MCF 10A (cell line): Measurements from ENCODE around the gene OPCML. TPM values are rescaled to one million over a fixed set of nuclear protein-coding genes. Genes with fewer than 3 reads are reported as not detected.

Experiments
- BruUV-seq: library from RNA; stranded (reverse); fragments of 400-500 nt; replicated peaks from 2 replicates; lab custom pipeline; 2021; lab: Mats Ljungman, UMichigan
- CTCF ChIA-PET: fragments of 300-600 bp; sonication (Branson Sonifier 250); formaldehyde crosslinking; extraction: SDS; loops from one replicate; lab custom pipeline; 2021; ENCODE audit warnings: antibody characterized with exemption, inconsistent platforms; lab: Yijun Ruan, JAX
- POLR2A ChIA-PET: fragments of 300-600, 350-650 bp; sonication (Branson Sonifier 250); formaldehyde crosslinking; extraction: SDS; loops from one replicate; lab custom pipeline; 2020; ENCODE audit warnings: antibody characterized with exemption, inconsistent platforms; lab: Yijun Ruan, JAX
- DNase-seq: peaks from one replicate; pipeline ENCODE4 v3.0.0-alpha.2; 2018; ENCODE audit not compliant: unreplicated experiment
- H3K27ac Mint-ChIP-seq: one replicate; pipeline ENCODE4 v1.8.0; 2022; ENCODE audit warnings: mild to moderate bottlenecking, low read depth, mixed read lengths; ENCODE audit not compliant: unreplicated experiment
- H3K27me3 Mint-ChIP-seq: one replicate; pipeline ENCODE4 v1.8.0; 2022; ENCODE audit warnings: mixed read lengths; ENCODE audit not compliant: insufficient read depth, unreplicated experiment
- H3K36me3 Mint-ChIP-seq: one replicate; pipeline ENCODE4 v1.8.0; 2022; ENCODE audit warnings: mild to moderate bottlenecking, moderate library complexity, mixed read lengths; ENCODE audit not compliant: insufficient read depth, unreplicated experiment
- H3K4me1 Mint-ChIP-seq: one replicate; pipeline ENCODE4 v1.8.0; 2022; ENCODE audit warnings: mixed read lengths; ENCODE audit not compliant: insufficient read depth, unreplicated experiment
- H3K4me3 Mint-ChIP-seq: one replicate; pipeline ENCODE4 v1.8.0; 2022; ENCODE audit warnings: mild to moderate bottlenecking, moderate library complexity, mixed read lengths; ENCODE audit not compliant: unreplicated experiment
- H3K9me3 Mint-ChIP-seq: one replicate; pipeline ENCODE4 v1.8.0; 2022; ENCODE audit warnings: mixed read lengths; ENCODE audit not compliant: unreplicated experiment
- CTCF ChIP-seq: fragments of 200-600 bp; IDR thresholded peaks from one replicate; pipeline ENCODE4 v1.8.0; 2022; ENCODE audit warnings: antibody characterized with exemption, mild to moderate bottlenecking; ENCODE audit not compliant: unreplicated experiment
- intact Hi-C: fragments of 100-400 bp; cut with micrococcal nuclease; formaldehyde crosslinking; loops from 2 replicates; pipeline ENCODE4 v1.14.1; 2022
- total RNA-seq: library from RNA; stranded (reverse); gene quantifications from 2 replicates; pipeline ENCODE4 v1.2.3, GENCODE V29; 2022

The OPCML gene
- total RNA-seq, 1 experiment from 2014 or later = not detected

DNA sequence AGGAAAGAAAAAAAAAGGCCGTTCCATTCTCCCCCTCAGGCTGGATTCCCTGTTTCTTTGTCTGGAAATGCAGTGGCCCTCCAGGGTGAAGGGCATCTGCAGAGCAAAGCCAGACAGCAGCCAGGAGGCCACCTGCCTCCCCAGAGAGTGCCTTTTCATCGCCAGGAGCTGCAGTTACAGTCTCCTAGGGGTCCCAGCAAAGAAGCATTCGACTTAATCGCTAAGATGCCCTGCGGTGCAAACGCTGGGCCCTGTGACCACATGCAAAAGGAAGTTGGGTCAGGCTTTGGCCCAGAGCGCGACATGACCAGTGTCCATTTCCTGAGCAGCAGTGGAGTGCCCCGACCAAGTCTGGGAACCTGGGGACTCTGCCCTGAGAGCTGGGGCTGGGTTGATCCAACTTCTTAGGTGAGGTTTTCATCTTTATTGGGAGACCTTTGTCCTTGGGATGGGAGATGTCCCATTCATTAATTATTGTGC, 304.6 kb downstream of the OPCML start:
- H3K9me3 Mint-ChIP-seq = peaks cover 19% of the 10 kb centered on the region
- no peaks in the 10 kb centered on the region for H3K4me1 Mint-ChIP-seq
- BruUV-seq = no TSS peak
- intact Hi-C loops = no loop called here
- no peaks in the 10 kb centered on the region for H3K36me3 Mint-ChIP-seq
- POLR2A ChIA-PET = no interaction called here
- no peak for TF ChIP-seq CTCF
- H3K27me3 Mint-ChIP-seq = no peaks in the 10 kb centered on the region
- DNase-seq = no peak
- no peak overlapping the region for H3K27ac Mint-ChIP-seq
- H3K4me3 Mint-ChIP-seq = no peak overlapping the region
- CTCF ChIA-PET = interaction anchor here (0.7 kb wide), 1 partner anchor 1495 kb away, joined by 3 read pairs; no protein-coding TSS in a partner anchor

GRCh38 chr11:133224271-133224670, 308.0 kb downstream of the OPCML start:
- Mint-ChIP-seq H3K4me1 (no peaks in the 10 kb centered on the region), H3K9me3 (peaks cover 29% of the 10 kb centered on the region), H3K27me3 (no peaks in the 10 kb centered on the region), H3K36me3 (no peaks in the 10 kb centered on the region), H3K27ac (no peak overlapping the region), H3K4me3 (no peak overlapping the region)
- ChIA-PET CTCF (no interaction called here), POLR2A (no interaction called here)
- intact Hi-C loops = no loop called here
- no TSS peak for BruUV-seq
- TF ChIP-seq CTCF = no peak
- no peak for DNase-seq

GRCh38 chr11:133222425-133223330, 309.6 kb downstream of the OPCML start:
- Mint-ChIP-seq H3K36me3 (no peaks in the 10 kb centered on the region), H3K9me3 (peaks cover 29% of the 10 kb centered on the region), H3K27ac (no peak overlapping the region), H3K4me3 (no peak overlapping the region), H3K4me1 (no peaks in the 10 kb centered on the region), H3K27me3 (no peaks in the 10 kb centered on the region)
- ChIA-PET CTCF (interaction anchor here (0.6 kb wide), 1 partner anchor 9 kb away, joined by 4 read pairs; no protein-coding TSS in a partner anchor), POLR2A (no interaction called here)
- DNase-seq = no peak
- intact Hi-C loops = no loop called here
- no peak for TF ChIP-seq CTCF
- no TSS peak for BruUV-seq

DNA sequence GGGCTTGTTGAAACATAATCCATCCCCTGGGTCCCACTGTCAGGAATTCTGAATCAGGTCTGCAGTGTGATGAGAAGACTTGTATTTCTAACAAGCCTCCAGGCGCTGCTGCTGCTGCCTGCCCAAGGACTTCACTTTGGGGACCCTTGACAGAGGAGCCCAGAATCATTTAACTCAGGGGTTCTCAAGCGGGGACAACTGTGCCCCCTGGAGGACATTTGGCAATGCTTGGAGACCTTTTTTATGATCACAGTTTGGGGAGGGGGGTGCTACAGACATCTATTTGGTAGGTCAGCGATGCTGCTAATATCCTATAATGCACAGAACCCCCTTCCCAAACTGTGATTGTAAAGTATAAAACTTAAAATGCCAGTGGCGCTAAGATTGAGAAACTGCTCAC, 312.8 kb downstream of the OPCML start:
- Mint-ChIP-seq H3K27me3 (no peaks in the 10 kb centered on the region), H3K9me3 (peaks cover 24% of the 10 kb centered on the region), H3K4me3 (no peak overlapping the region), H3K27ac (no peak overlapping the region), H3K4me1 (no peaks in the 10 kb centered on the region), H3K36me3 (no peaks in the 10 kb centered on the region)
- ChIA-PET CTCF (no interaction called here), POLR2A (no interaction called here)
- intact Hi-C loops = no loop called here
- TF ChIP-seq CTCF = no peak
- no TSS peak for BruUV-seq
- DNase-seq = no peak
